Colonic mucosa (tissue), 4 donors: ENCODE measurements around the gene HIVEP2. TPM values are rescaled to one million over a fixed set of nuclear protein-coding genes. Genes with fewer than 3 reads are reported as not detected.

Experiments used
- DNase-seq: peaks from one replicate; pipeline ENCODE4 v3.0.0-alpha.2; 2020
- H3K27ac ChIP-seq: fragments of 200-600 bp; one replicate; pipeline ENCODE4 v1.8.0; 2021
- H3K27me3 ChIP-seq: fragments of 200-600 bp; one replicate; pipeline ENCODE4 v1.8.0; 2021
- H3K36me3 ChIP-seq: fragments of 200-600 bp; one replicate; pipeline ENCODE4 v1.8.0; 2021
- H3K4me1 ChIP-seq: fragments of 200-600 bp; one replicate; pipeline ENCODE4 v1.8.0; 2021; ENCODE audit warnings: mild to moderate bottlenecking
- H3K4me3 ChIP-seq: fragments of 200-600 bp; one replicate; pipeline ENCODE4 v1.8.0; 2021
- H3K9ac ChIP-seq, 2 donors: one replicate each; pipeline ENCODE4 v1.7.0; 2013; ENCODE audit warnings: control low read depth in 2 of 2, low read depth in 2 of 2, low read length in 2 of 2
- H3K9me3 ChIP-seq: fragments of 200-600 bp; one replicate; pipeline ENCODE4 v1.8.0; 2021
- intact Hi-C: fragments of 100-400 bp; cut with DNase I; formaldehyde crosslinking; loops from one replicate; pipeline ENCODE4 v1.14.1; 2022
- total RNA-seq, 2 donors: library from RNA; stranded (reverse); fragmentation: NEBNext Ultra II Directional in 1 of 2; extraction: Animal tissue kit (Norgen Biotek cat#: 25700) in 1 of 2; gene quantifications; one replicate each; pipeline ENCODE4 v1.2.1, GENCODE V29; 2021
- TF ChIP-seq, protein P1 (sequence below): fragments of 200-600 bp; IDR thresholded peaks from one replicate; pipeline ENCODE4 v1.8.0; 2022; ENCODE audit warnings: antibody characterized with exemption, mild to moderate bottlenecking
- donor health status: healthy.
- donor health status: DM: no; HTN: no; CAD: no.
- donor health status: DM: no; HTN: no; CAD: no.

HIVEP2 gene
- total RNA-seq, 2 donors from 2014 or later: 5.3 to 15.2 TPM

GRCh38 chr6:142950291-142950690, 5.3 kb upstream of the HIVEP2 start:
- H3K9ac ChIP-seq: no peak overlapping the region
- intact Hi-C loops: loop anchor here (10.0 kb wide), 1 partner anchor 85 kb away; no protein-coding TSS in a partner anchor
- no peaks in the 10 kb centered on the region for H3K36me3 ChIP-seq
- H3K4me3 ChIP-seq: no peak overlapping the region
- no peak for DNase-seq
- H3K9me3 ChIP-seq: no peaks in the 10 kb centered on the region
- TF ChIP-seq, protein P1, sequence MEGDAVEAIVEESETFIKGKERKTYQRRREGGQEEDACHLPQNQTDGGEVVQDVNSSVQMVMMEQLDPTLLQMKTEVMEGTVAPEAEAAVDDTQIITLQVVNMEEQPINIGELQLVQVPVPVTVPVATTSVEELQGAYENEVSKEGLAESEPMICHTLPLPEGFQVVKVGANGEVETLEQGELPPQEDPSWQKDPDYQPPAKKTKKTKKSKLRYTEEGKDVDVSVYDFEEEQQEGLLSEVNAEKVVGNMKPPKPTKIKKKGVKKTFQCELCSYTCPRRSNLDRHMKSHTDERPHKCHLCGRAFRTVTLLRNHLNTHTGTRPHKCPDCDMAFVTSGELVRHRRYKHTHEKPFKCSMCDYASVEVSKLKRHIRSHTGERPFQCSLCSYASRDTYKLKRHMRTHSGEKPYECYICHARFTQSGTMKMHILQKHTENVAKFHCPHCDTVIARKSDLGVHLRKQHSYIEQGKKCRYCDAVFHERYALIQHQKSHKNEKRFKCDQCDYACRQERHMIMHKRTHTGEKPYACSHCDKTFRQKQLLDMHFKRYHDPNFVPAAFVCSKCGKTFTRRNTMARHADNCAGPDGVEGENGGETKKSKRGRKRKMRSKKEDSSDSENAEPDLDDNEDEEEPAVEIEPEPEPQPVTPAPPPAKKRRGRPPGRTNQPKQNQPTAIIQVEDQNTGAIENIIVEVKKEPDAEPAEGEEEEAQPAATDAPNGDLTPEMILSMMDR: no peak
- H3K27me3 ChIP-seq: no peaks in the 10 kb centered on the region
- no peaks in the 10 kb centered on the region for H3K4me1 ChIP-seq
- H3K27ac ChIP-seq: no peak overlapping the region

DNA sequence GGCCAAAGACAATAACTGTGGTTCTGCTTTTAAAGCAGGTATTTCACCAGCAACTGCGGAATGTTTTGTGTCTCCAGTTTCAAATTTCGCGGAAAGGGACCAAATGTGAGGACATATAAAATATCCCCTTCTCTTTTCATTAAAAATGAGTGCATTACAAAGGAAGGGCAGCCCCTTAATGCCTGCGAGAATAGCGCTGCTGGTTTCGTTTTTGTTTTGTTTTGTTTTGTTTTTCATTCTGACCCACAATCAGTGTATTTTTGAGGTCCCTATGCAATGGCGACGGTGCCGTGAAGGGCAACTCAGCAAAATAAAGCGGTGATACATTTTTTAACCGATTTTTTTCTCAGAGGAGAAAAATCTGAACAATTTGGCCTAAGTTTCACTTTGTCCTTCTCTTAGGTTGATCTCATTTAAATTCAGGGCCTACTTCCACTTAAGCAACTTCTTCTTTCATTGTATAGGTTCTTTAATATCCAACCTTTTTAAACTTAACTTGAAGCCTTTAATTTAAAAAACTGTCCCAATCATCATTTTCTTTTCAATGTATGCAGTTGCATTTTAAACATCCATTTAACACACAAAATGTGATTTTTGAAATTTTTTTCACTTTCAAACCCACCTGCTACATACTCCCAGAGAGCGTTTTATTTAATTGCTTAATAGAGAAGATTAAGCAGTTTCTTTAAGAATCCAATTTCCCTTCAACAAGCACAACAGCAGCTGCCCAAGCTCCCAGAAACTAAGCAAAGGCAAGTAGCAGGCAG, 2.9 kb upstream of the HIVEP2 start:
- H3K9ac ChIP-seq: peak overlapping the region; percentile 97 to 99
- TF ChIP-seq, protein P1: no peak
- no peaks in the 10 kb centered on the region for H3K9me3 ChIP-seq
- no peaks in the 10 kb centered on the region for H3K27me3 ChIP-seq
- DNase-seq: no peak
- no peaks in the 10 kb centered on the region for H3K4me1 ChIP-seq
- no peaks in the 10 kb centered on the region for H3K36me3 ChIP-seq
- peak overlapping the region; percentile 97 for H3K27ac ChIP-seq
- intact Hi-C loops: loop anchor here (10.0 kb wide), 1 partner anchor 123 kb away; no protein-coding TSS in a partner anchor
- H3K4me3 ChIP-seq: peak overlapping the region; percentile 74

DNA sequence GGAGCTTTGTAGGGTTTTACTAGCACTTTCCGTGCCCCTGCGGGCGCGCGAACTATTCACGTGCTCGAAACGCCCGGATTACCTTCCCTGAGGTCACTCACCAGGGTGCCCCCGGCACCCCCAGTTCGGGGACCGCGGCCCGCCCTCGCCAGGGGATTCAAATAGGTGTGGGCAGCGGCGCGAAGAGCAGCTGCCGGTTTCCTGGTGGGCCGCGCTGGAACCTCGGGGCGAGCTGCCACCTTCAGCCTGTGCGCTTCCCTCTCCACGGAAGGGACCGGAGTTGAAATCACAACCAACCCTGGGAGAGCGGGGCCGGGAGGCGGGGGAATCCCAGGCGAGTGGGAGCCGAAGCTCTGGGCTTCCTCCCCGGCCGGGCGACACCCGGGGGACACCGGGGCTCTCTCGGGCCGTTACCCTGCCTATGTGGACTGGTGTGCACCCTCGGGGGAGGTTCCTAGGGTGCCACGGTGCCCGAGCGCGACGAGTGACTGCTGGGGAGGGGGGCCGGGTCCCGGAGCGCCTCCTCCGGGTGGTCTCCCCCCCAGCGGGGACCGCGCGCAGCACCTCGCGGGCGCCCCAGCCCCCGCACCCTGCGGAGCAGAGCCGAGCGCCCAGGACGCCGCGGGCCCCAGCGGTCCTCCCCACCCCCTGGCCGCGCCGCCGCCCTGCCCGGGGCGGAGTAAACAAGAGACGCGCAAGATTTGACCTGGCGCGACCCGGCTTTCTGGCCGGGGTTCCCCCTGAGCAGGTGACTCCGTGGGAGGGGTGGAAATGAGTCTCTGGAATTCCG, 2.1 kb upstream of the HIVEP2 start:
- Histone ChIP-seq H3K9me3 (no peaks in the 10 kb centered on the region), H3K27ac (peak overlapping the region; percentile 97), H3K27me3 (no peaks in the 10 kb centered on the region), H3K4me1 (no peaks in the 10 kb centered on the region), H3K4me3 (peak overlapping the region; percentile 74), H3K36me3 (no peaks in the 10 kb centered on the region), H3K9ac (peak overlapping the region; percentile 97 to 99)
- intact Hi-C loops: loop anchor here (10.0 kb wide), 1 partner anchor 122 kb away; no protein-coding TSS in a partner anchor
- DNase-seq: peak; percentile 91
- TF ChIP-seq, protein P1: no peak

GRCh38 chr6:142946181-142946923, 1.4 kb upstream of the HIVEP2 start:
- H3K9ac ChIP-seq: peak overlapping the region; percentile 97 to 99
- TF ChIP-seq, protein P1: no peak
- no peaks in the 10 kb centered on the region for H3K36me3 ChIP-seq
- H3K27ac ChIP-seq: peak overlapping the region; percentile 97
- intact Hi-C loops: loop anchor here (10.0 kb wide), 1 partner anchor 122 kb away; no protein-coding TSS in a partner anchor
- no peaks in the 10 kb centered on the region for H3K9me3 ChIP-seq
- DNase-seq: peak; percentile 99
- H3K4me1 ChIP-seq: no peaks in the 10 kb centered on the region
- H3K27me3 ChIP-seq: no peaks in the 10 kb centered on the region
- peak overlapping the region; percentile 74 for H3K4me3 ChIP-seq
